ENCODE measurements around the gene CEP128.

The CEP128 gene

DNA sequence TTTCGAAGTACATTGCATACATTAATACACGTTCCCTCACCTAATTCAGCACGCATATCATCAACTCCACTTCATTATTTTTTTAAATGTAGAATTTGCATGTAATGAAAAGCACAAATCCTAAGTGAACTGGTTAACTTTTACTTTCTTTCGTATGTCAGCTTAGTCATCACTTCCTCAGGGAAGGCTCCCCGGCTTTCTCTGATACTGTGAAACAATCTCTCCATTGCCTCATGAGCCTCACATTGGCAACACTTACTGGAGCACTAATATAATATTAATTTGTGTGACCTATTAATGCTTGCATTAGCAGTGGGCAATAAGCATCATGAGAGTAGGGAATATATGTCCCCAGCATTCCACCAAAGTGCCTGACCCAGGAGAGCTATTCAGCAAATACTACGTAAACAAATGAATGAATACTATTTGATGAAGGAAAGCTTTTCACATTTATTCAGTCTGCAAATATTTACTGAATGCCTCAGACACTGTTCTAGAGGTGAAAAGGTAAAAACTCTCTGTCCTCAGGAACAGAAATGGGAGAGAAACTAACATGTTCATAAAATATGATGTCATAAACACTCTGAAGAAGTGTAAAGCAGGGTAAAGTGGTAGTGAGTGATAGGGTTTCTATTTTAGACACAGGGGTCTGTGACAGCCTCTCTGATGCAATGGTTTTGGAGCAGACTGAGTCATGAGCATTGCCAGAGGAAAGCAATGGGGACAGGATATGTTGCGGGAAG is 402.7 kb downstream of the CEP128 start:
- peak; percentile 2 for DNase-seq (ENCODE audit: low read depth)
- TF ChIP-seq, protein P1, sequence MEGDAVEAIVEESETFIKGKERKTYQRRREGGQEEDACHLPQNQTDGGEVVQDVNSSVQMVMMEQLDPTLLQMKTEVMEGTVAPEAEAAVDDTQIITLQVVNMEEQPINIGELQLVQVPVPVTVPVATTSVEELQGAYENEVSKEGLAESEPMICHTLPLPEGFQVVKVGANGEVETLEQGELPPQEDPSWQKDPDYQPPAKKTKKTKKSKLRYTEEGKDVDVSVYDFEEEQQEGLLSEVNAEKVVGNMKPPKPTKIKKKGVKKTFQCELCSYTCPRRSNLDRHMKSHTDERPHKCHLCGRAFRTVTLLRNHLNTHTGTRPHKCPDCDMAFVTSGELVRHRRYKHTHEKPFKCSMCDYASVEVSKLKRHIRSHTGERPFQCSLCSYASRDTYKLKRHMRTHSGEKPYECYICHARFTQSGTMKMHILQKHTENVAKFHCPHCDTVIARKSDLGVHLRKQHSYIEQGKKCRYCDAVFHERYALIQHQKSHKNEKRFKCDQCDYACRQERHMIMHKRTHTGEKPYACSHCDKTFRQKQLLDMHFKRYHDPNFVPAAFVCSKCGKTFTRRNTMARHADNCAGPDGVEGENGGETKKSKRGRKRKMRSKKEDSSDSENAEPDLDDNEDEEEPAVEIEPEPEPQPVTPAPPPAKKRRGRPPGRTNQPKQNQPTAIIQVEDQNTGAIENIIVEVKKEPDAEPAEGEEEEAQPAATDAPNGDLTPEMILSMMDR (conservative IDR thresholded peaks at IDR 0.05; ENCODE audit: low read depth, low read length), result no peak
- no peak overlapping the region for H3K4me3 ChIP-seq (ENCODE audit: low read depth, low read length)

DNA sequence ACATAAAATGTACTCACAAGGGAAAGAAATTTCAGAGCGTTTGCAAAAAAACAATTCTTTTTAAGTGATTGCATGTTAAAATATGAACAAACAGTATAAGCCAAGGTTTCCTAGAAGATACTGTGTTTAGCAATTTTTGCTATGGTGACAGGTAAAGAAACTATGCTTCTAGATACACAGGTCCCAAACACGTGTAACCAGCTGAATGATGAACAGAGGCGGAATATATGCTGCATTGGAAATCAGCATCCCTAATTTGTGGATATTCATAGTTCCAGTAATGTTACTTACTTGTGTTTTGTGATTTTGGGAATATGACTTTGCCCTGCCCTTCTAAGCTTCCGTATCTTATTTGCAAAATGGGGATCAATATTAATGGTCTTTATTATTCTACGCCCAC is 403.9 kb downstream of the CEP128 start:
- DNase-seq (ENCODE audit: low read depth), result no peak
- TF ChIP-seq, protein P1 (conservative IDR thresholded peaks at IDR 0.05; ENCODE audit: low read depth, low read length), result no peak
- no peak overlapping the region for H3K4me3 ChIP-seq (ENCODE audit: low read depth, low read length)

DNA sequence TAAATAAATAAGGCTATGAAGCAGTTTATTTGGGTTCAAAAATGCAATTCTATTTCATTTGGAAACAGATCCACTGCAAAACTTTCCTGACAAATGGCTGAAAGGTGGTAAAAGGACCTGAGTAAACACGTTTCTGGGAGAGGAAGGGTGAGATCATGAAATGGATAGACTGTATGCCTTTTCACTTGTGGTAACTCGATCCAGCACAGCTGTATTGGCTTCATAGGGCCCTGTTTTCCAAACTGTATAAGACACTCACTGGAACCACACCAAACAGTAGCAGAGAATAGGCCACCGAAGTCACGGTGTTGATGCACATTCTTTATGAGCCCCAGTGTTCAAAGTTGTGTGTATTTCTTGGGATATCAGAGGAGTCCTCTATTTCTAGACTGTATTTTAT is 405.1 kb downstream of the CEP128 start:
- DNase-seq (ENCODE audit: low read depth), result peak; percentile 28
- TF ChIP-seq, protein P1 (conservative IDR thresholded peaks at IDR 0.05; ENCODE audit: low read depth, low read length), result no peak
- H3K4me3 ChIP-seq (ENCODE audit: low read depth, low read length), result no peak overlapping the region

DNA sequence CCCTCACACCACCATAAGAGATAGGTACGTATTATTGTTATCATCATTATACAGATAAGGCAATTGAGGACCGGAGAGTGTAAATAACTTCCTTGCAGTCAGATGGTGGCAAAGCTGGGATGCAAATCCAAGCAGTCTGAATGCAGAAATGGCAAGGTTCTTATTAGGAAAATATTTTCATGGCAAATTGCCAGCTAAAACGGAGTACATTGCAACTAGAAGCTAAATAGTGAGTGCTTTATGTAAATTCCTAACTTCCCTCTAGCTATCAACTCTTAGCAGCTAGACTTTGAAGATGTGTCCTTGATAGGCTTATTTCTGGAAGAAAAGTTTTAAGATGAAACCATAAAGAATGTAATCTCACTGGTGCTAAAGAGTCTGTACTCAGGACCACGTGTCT is 406.4 kb downstream of the CEP128 start:
- peak; percentile 35 for DNase-seq (ENCODE audit: low read depth)
- H3K4me3 ChIP-seq (ENCODE audit: low read depth, low read length), result no peak overlapping the region
- TF ChIP-seq, protein P1 (conservative IDR thresholded peaks at IDR 0.05; ENCODE audit: low read depth, low read length), result no peak

DNA sequence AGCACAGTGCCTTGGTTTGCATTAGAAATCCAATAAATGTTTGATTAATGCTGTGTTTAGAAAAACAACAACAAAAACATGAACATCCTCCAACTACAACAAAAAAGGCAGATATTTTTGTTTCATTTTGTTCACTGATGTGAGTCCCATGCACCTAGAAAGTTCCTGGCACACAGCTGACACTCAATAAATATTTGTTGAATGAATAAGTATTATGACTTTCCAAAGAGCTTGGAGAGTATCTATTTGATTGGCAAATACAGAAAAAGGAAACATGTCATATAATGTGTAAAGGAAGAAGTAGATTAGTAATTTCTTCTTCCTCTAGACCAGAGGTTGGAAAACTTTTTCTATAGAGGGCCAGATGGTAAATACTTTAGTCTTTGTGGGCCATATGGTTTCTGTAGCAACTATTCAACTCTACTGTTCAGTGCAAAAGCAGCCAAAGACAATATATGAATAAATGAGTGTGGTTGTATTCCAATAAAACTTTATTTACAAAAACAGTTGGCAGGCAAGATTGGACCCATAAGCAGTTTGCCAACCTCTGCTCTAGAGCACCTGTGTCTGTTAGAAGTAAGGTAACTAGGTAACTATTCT is 417.9 kb downstream of the CEP128 start:
- peak; percentile 18 for DNase-seq (ENCODE audit: low read depth)
- TF ChIP-seq, protein P1 (conservative IDR thresholded peaks at IDR 0.05; ENCODE audit: low read depth, low read length), result no peak
- H3K4me3 ChIP-seq (ENCODE audit: low read depth, low read length), result no peak overlapping the region

DNA sequence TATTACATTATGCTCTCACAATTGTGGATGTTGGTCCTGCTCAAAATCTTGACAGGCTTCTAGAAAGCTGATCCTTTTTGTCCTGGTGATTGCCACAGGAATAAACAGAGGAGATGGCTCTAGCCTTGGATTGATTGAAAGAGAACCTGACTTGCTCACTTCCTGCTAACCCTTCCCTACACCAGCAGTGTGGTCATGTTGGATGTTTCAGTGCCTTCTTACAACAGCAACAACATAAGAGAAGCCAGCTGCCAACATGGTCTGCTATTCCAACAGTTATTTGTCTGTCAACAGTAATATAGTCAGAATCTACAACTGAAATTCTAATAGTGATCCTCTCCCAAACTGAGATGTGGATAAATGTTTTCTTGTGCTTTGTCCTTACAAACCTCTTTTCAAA is 418.6 kb downstream of the CEP128 start:
- peak; percentile 32 for DNase-seq (ENCODE audit: low read depth)
- H3K4me3 ChIP-seq (ENCODE audit: low read depth, low read length), result no peak overlapping the region
- TF ChIP-seq, protein P1 (conservative IDR thresholded peaks at IDR 0.05; ENCODE audit: low read depth, low read length), result no peak

DNA sequence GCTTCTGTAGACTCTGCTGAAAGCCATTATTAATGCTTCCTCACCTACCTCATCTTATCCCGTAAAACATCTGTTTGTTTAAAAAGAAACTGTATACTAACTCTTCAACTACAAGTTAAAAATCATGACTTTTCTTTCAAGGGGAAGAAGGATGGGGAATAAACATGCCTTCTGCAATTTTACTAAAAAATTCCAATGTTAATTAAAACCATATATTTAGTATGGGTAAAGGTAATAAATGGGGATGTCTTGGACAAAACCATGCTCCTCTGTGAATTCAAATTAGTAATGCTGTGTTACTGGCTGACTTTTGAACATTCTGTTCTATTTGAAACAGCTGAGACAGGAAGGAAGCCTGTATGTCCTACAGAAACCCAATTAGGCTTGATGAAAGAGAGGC is 419.1 kb downstream of the CEP128 start:
- no peak overlapping the region for H3K4me3 ChIP-seq (ENCODE audit: low read depth, low read length)
- DNase-seq (ENCODE audit: low read depth), result no peak
- TF ChIP-seq, protein P1 (conservative IDR thresholded peaks at IDR 0.05; ENCODE audit: low read depth, low read length), result no peak
